ENCODE measurements around the gene UBE2R2. TPM values are rescaled to one million over a fixed set of nuclear protein-coding genes. Genes with fewer than 3 reads are reported as not detected.

Gene UBE2R2
- total RNA-seq, 1 donor from 2014 or later: 57.7 TPM

GRCh38 chr9:33780276-33780675, 36.7 kb upstream of the UBE2R2 start:
- H3K4me3 Mint-ChIP-seq (ENCODE audit: unreplicated experiment): no peak overlapping the region
- peaks cover 2% of the 10 kb centered on the region for H3K4me1 Mint-ChIP-seq (ENCODE audit: unreplicated experiment)
- H3K36me3 Mint-ChIP-seq (ENCODE audit: low read depth, unreplicated experiment): no peaks in the 10 kb centered on the region
- H3K27ac Mint-ChIP-seq (ENCODE audit: unreplicated experiment): no peak overlapping the region
- no peak for TF ChIP-seq CTCF (IDR thresholded peaks at IDR 0.05; ENCODE audit: unreplicated experiment)
- H3K27me3 Mint-ChIP-seq (ENCODE audit: unreplicated experiment): peaks cover 2% of the 10 kb centered on the region
- DNase-seq (ENCODE audit: low spot score): no peak
- no peaks in the 10 kb centered on the region for H3K9me3 Mint-ChIP-seq (ENCODE audit: unreplicated experiment)

GRCh38 chr9:33781736-33782135, 35.2 kb upstream of the UBE2R2 start:
- Mint-ChIP-seq H3K27me3 (ENCODE audit: unreplicated experiment) (peaks cover 4% of the 10 kb centered on the region), H3K36me3 (ENCODE audit: low read depth, unreplicated experiment) (no peaks in the 10 kb centered on the region), H3K27ac (ENCODE audit: unreplicated experiment) (no peak overlapping the region), H3K4me3 (ENCODE audit: unreplicated experiment) (no peak overlapping the region), H3K9me3 (ENCODE audit: unreplicated experiment) (no peaks in the 10 kb centered on the region), H3K4me1 (ENCODE audit: unreplicated experiment) (peaks cover 2% of the 10 kb centered on the region)
- no peak for DNase-seq (ENCODE audit: low spot score)
- no peak for TF ChIP-seq CTCF (IDR thresholded peaks at IDR 0.05; ENCODE audit: unreplicated experiment)

- Mint-ChIP-seq H3K27me3 (ENCODE audit: unreplicated experiment) (peaks cover 4% of the 10 kb centered on the region), H3K9me3 (ENCODE audit: unreplicated experiment) (no peaks in the 10 kb centered on the region), H3K27ac (ENCODE audit: unreplicated experiment) (no peak overlapping the region), H3K4me1 (ENCODE audit: unreplicated experiment) (peaks cover 2% of the 10 kb centered on the region), H3K36me3 (ENCODE audit: low read depth, unreplicated experiment) (no peaks in the 10 kb centered on the region), H3K4me3 (ENCODE audit: unreplicated experiment) (no peak overlapping the region)
- no peak for TF ChIP-seq CTCF (IDR thresholded peaks at IDR 0.05; ENCODE audit: unreplicated experiment)
- no peak for DNase-seq (ENCODE audit: low spot score)
Observed at GRCh38 chr9:33782395-33783152, 34.4 kb upstream of the UBE2R2 start.

- Mint-ChIP-seq H3K27me3 (ENCODE audit: unreplicated experiment) (peaks cover 2% of the 10 kb centered on the region), H3K9me3 (ENCODE audit: unreplicated experiment) (no peaks in the 10 kb centered on the region), H3K4me1 (ENCODE audit: unreplicated experiment) (peaks cover 2% of the 10 kb centered on the region), H3K36me3 (ENCODE audit: low read depth, unreplicated experiment) (no peaks in the 10 kb centered on the region), H3K4me3 (ENCODE audit: unreplicated experiment) (no peak overlapping the region), H3K27ac (ENCODE audit: unreplicated experiment) (no peak overlapping the region)
- no peak for DNase-seq (ENCODE audit: low spot score)
- peak; percentile 36 for TF ChIP-seq CTCF (IDR thresholded peaks at IDR 0.05; ENCODE audit: unreplicated experiment)
Observed at GRCh38 chr9:33785914-33786313, 31.0 kb upstream of the UBE2R2 start.

GRCh38 chr9:33786681-33787080, 30.3 kb upstream of the UBE2R2 start:
- H3K4me3 Mint-ChIP-seq (ENCODE audit: unreplicated experiment): no peak overlapping the region
- DNase-seq (ENCODE audit: low spot score): no peak
- H3K27me3 Mint-ChIP-seq (ENCODE audit: unreplicated experiment): peaks cover 2% of the 10 kb centered on the region
- H3K9me3 Mint-ChIP-seq (ENCODE audit: unreplicated experiment): no peaks in the 10 kb centered on the region
- H3K36me3 Mint-ChIP-seq (ENCODE audit: low read depth, unreplicated experiment): no peaks in the 10 kb centered on the region
- TF ChIP-seq CTCF (IDR thresholded peaks at IDR 0.05; ENCODE audit: unreplicated experiment): no peak
- no peak overlapping the region for H3K27ac Mint-ChIP-seq (ENCODE audit: unreplicated experiment)
- peaks cover 2% of the 10 kb centered on the region for H3K4me1 Mint-ChIP-seq (ENCODE audit: unreplicated experiment)
